HG02678 (cell line): Measurements from ENCODE around the gene HPD.

Source experiments
- ATAC-seq: cut with Tn5 transposase; IDR thresholded peaks from one replicate; pipeline ENCODE4 v1.9.1; 2021; ENCODE audit warnings: mild to moderate bottlenecking, moderate library complexity; ENCODE audit not compliant: unreplicated experiment

Gene HPD

GRCh38 chr12:121828826-121829225 lies 29.8 kb downstream of the HPD start:
- no peak for ATAC-seq

GRCh38 chr12:121828306-121828705 lies 30.4 kb downstream of the HPD start:
- ATAC-seq = no peak

- ATAC-seq = no peak
Measured at GRCh38 chr12:121827351-121828099, 31.1 kb downstream of the HPD start.

- no peak for ATAC-seq
Measured at GRCh38 chr12:121826318-121827150, 32.1 kb downstream of the HPD start.

GRCh38 chr12:121825041-121825523 lies 33.6 kb downstream of the HPD start:
- ATAC-seq = no peak

GRCh38 chr12:121823727-121824115 lies 34.9 kb downstream of the HPD start:
- ATAC-seq = no peak

- ATAC-seq = no peak
Measured at GRCh38 chr12:121823101-121823726, 35.4 kb downstream of the HPD start.

- no peak for ATAC-seq
Measured at GRCh38 chr12:121822393-121823100, 36.1 kb downstream of the HPD start.

- ATAC-seq = no peak
Measured at GRCh38 chr12:121820056-121820455, 38.6 kb downstream of the HPD start.

GRCh38 chr12:121819212-121819949 lies 39.3 kb downstream of the HPD start:
- ATAC-seq = no peak

- no peak for ATAC-seq
Measured at GRCh38 chr12:121817648-121818043, 41.0 kb downstream of the HPD start.

GRCh38 chr12:121816925-121817647 lies 41.6 kb downstream of the HPD start:
- ATAC-seq = no peak

- ATAC-seq = no peak
Measured at GRCh38 chr12:121815263-121815662, 43.4 kb downstream of the HPD start.

GRCh38 chr12:121814429-121815119 lies 44.1 kb downstream of the HPD start:
- ATAC-seq = no peak

GRCh38 chr12:121813951-121814350 lies 44.7 kb downstream of the HPD start:
- ATAC-seq = no peak

- ATAC-seq = no peak
Measured at GRCh38 chr12:121812921-121813896, 45.5 kb downstream of the HPD start.

GRCh38 chr12:121812320-121812871 lies 46.3 kb downstream of the HPD start:
- no peak for ATAC-seq
